HCT116 (cell line): ENCODE data around the gene PPM1H. TPM values are rescaled to one million over a fixed set of nuclear protein-coding genes. Genes with fewer than 3 reads are reported as not detected.

Experiments used
- ATAC-seq: fragments of 200-7000 bp; cut with Tn5 transposase; 2 replicates; pipeline ENCODE4 v1.9.1; 2020; ENCODE audit warnings: mild to moderate bottlenecking, moderate library complexity
- BruUV-seq: library from RNA; stranded (reverse); fragments of 400-500 nt; replicated peaks from 2 replicates; lab custom pipeline; 2021; lab: Mats Ljungman, UMichigan
- CTCF ChIA-PET: fragments of 300-600 bp; sonication (Branson Sonifier 250); formaldehyde crosslinking; loops from one replicate; lab custom pipeline; 2021; ENCODE audit warnings: antibody characterized with exemption; lab: Charles Lee
- POLR2A ChIA-PET: fragments of 300-600, 350-600 bp; sonication (Branson Sonifier 250); formaldehyde crosslinking; loops from one replicate; lab custom pipeline; 2021; ENCODE audit warnings: antibody characterized with exemption; lab: Charles Lee
- RAD21 ChIA-PET, 2 experiments: fragments of 300-600 bp; sonication (Branson Sonifier 250); formaldehyde crosslinking; loops; one replicate each; lab custom pipeline; 2023; ENCODE audit warnings: low total read pairs in 2 of 2; ENCODE audit not compliant: uncharacterized antibody in 2 of 2, unreplicated experiment in 2 of 2, low non-redundant PET in 1 of 2; lab: Charles Lee
- DNase-seq: peaks from one replicate; pipeline ENCODE4 v3.0.0-alpha.2; 2010; ENCODE audit warnings: low read depth, low spot score
- H2AFZ ChIP-seq: fragments of 200-600 bp; shearing (Covaris generic), sonication (generic); 2 replicates; pipeline ENCODE4 v1.6.1; 2017; ENCODE audit warnings: low read depth, mixed run types, mixed read lengths, antibody characterized with exemption, low read length; ENCODE audit not compliant: poor library complexity, severe bottlenecking
- H3K27ac ChIP-seq: 2 replicates; pipeline ENCODE4 v1.5.1; 2012; ENCODE audit warnings: low read depth, low read length
- H3K27me3 ChIP-seq: fragments of 200-600 bp; sonication (generic); 2 replicates; pipeline ENCODE4 v1.6.1; 2016; ENCODE audit warnings: mixed run types, low read length, mixed read lengths; ENCODE audit not compliant: insufficient read depth
- H3K36me3 ChIP-seq, 2 experiments: fragments of 200-500 bp in 1 of 2; fragments of 200-600 bp in 1 of 2; sonication (Bioruptor generic) in 1 of 2; sonication (generic) in 1 of 2; 2 replicates each; pipeline versions ENCODE4 v1.5.1 to v1.6.1; 2014 to 2016; ENCODE audit warnings: low read length in 2 of 2, inconsistent platforms in 1 of 2, mixed read lengths in 1 of 2, mixed run types in 1 of 2; ENCODE audit not compliant: insufficient read depth in 2 of 2, control insufficient read depth in 1 of 2
- H3K4me1 ChIP-seq, 2 experiments: fragments of 200-600 bp in 1 of 2; sonication (generic) in 1 of 2; 2 replicates each; pipeline versions ENCODE4 v1.5.1 to v1.6.1; 2012 to 2017; ENCODE audit warnings: low read length in 2 of 2, inconsistent platforms in 1 of 2, mild to moderate bottlenecking in 1 of 2, mixed read lengths in 1 of 2, mixed run types in 1 of 2, moderate library complexity in 1 of 2; ENCODE audit not compliant: insufficient read depth in 2 of 2, control insufficient read depth in 1 of 2
- H3K4me2 ChIP-seq: fragments of 200-600 bp; sonication (generic); 2 replicates; pipeline ENCODE4 v1.6.1; 2017; ENCODE audit warnings: mixed run types, low read length, mixed read lengths
- H3K4me3 ChIP-seq, 2 experiments: fragments of 200-600 bp in 1 of 2; sonication (generic) in 1 of 2; replicated peaks in 1 of 2; 2 replicates each; pipeline ENCODE4 v1.5.1; 2011 to 2016; ENCODE audit warnings: low read length in 2 of 2, control low read depth in 1 of 2, low read depth in 1 of 2, mild to moderate bottlenecking in 1 of 2, mixed read lengths in 1 of 2, mixed run types in 1 of 2
- H3K79me2 ChIP-seq: fragments of 200-600 bp; sonication (generic); 2 replicates; pipeline ENCODE4 v1.6.1; 2017; ENCODE audit warnings: mild to moderate bottlenecking, mixed run types, low read length, moderate library complexity, mixed read lengths; ENCODE audit not compliant: insufficient read depth
- H3K9ac ChIP-seq: fragments of 200-600 bp; sonication (generic); 2 replicates; pipeline ENCODE4 v1.6.1; 2016; ENCODE audit warnings: low read length, mixed read lengths
- H3K9me2 ChIP-seq: fragments of 200-600 bp; sonication (generic), shearing (Covaris generic); 2 replicates; pipeline ENCODE4 v1.6.1; 2017; ENCODE audit warnings: mixed run types, mild to moderate bottlenecking, moderate library complexity; ENCODE audit not compliant: insufficient read depth
- H3K9me3 ChIP-seq, 2 experiments: fragments of 200-500 bp in 1 of 2; fragments of 200-600 bp in 1 of 2; sonication (Bioruptor generic) in 1 of 2; sonication (generic) in 1 of 2; 2 replicates each; pipeline ENCODE4 v1.6.1; 2014 to 2017; ENCODE audit warnings: low read length in 2 of 2, mixed read lengths in 2 of 2, inconsistent platforms in 1 of 2, low read depth in 1 of 2, mild to moderate bottlenecking in 1 of 2, mixed run types in 1 of 2, moderate library complexity in 1 of 2; ENCODE audit not compliant: control insufficient read depth in 1 of 2, insufficient read depth in 1 of 2
- H4K20me1 ChIP-seq: fragments of 200-600 bp; sonication (generic), shearing (Covaris generic); 2 replicates; pipeline ENCODE4 v1.6.1; 2017; ENCODE audit warnings: mixed run types, mild to moderate bottlenecking, moderate library complexity; ENCODE audit not compliant: insufficient read depth
- CBX3 ChIP-seq: IDR thresholded peaks from 2 replicates; pipeline ENCODE4 v1.6.1; 2012; ENCODE audit warnings: low read depth
- CTCF ChIP-seq, 3 experiments: fragments of 200-600 bp in 1 of 3; sonication (generic) in 1 of 3; IDR thresholded peaks in 2 of 3; conservative IDR thresholded peaks in 1 of 3; 2 replicates each; pipeline ENCODE4 v1.5.1; 2012 to 2017; ENCODE audit warnings: low read depth in 2 of 3, low read length in 2 of 3, antibody characterized with exemption in 1 of 3, borderline replicate concordance in 1 of 3, control low read depth in 1 of 3, mild to moderate bottlenecking in 1 of 3, mixed read lengths in 1 of 3, mixed run types in 1 of 3, moderate library complexity in 1 of 3; ENCODE audit not compliant: insufficient read depth in 1 of 3
- ELF1 ChIP-seq: IDR thresholded peaks from 2 replicates; pipeline ENCODE4 v1.6.1; 2012; ENCODE audit warnings: low read depth, borderline replicate concordance
- EZH2phosphoT487 ChIP-seq: fragments of 200-600 bp; IDR thresholded peaks from 2 replicates; pipeline ENCODE4 v1.6.1; 2018; ENCODE audit warnings: antibody characterized with exemption, borderline replicate concordance
- JUND ChIP-seq: IDR thresholded peaks from 2 replicates; pipeline ENCODE4 v1.6.1; 2012
- MAX ChIP-seq: IDR thresholded peaks from 2 replicates; pipeline ENCODE4 v1.6.1; 2012
- POLR2AphosphoS5 ChIP-seq: IDR thresholded peaks from 2 replicates; pipeline ENCODE4 v1.6.1; 2011; ENCODE audit warnings: mild to moderate bottlenecking, low read depth, low read length, moderate library complexity
- SIN3A ChIP-seq: IDR thresholded peaks from 2 replicates; pipeline ENCODE4 v1.6.1; 2012; ENCODE audit warnings: low read depth
- SRF ChIP-seq: IDR thresholded peaks from 2 replicates; pipeline ENCODE4 v1.6.1; 2012; ENCODE audit warnings: low read depth
- TCF7L2 ChIP-seq: IDR thresholded peaks from 2 replicates; pipeline ENCODE4 v1.7.0; 2011; ENCODE audit warnings: borderline replicate concordance, inconsistent platforms; ENCODE audit not compliant: insufficient read depth, insufficient read length; ENCODE audit errors: extremely low read depth
- ZFX ChIP-seq: fragments of 450-650 bp; IDR thresholded peaks from 2 replicates; pipeline ENCODE4 v1.6.1; 2017
- ZNF274 ChIP-seq: fragments of 200-500 bp; sonication (Bioruptor generic); IDR thresholded peaks from 2 replicates; pipeline ENCODE4 v1.6.1; 2014; ENCODE audit warnings: mild to moderate bottlenecking, low read depth, low read length, inconsistent platforms
- intact Hi-C: fragments of 100-400 bp; cut with micrococcal nuclease; formaldehyde crosslinking; loops from 2 replicates; pipeline ENCODE4 v1.10.0; 2022
- total RNA-seq: library from RNA; stranded (reverse); gene quantifications from one replicate; pipeline ENCODE4 v1.2.1, GENCODE V29; 2021; ENCODE audit not compliant: unreplicated experiment

PPM1H gene
- total RNA-seq, 1 experiment from 2014 or later, result 8.0 TPM

- Histone ChIP-seq H4K20me1 (no peaks in the 10 kb centered on the region), H3K4me3 (no peak overlapping the region), H2AFZ (no peak overlapping the region), H3K36me3 (no peaks in the 10 kb centered on the region), H3K4me2 (no peak overlapping the region), H3K9me3 (no peaks in the 10 kb centered on the region), H3K9ac (no peak overlapping the region), H3K27me3 (no peaks in the 10 kb centered on the region), H3K9me2 (no peaks in the 10 kb centered on the region), H3K4me1 (peaks cover 0 to 19% of the 10 kb centered on the region in 2 experiments; a peak in 3 of 4 replicates), H3K27ac (no peak overlapping the region), H3K79me2 (no peaks in the 10 kb centered on the region)
- intact Hi-C loops, result no loop called here
- DNase-seq (no peak), ATAC-seq (no peak)
- ChIA-PET CTCF (no interaction called here), POLR2A (no interaction called here), RAD21 (no interaction called here)
- no TSS peak for BruUV-seq
- no peak for TF ChIP-seq CTCF (IDR thresholded peaks at IDR 0.05 in 2 of 3, conservative IDR thresholded peaks at IDR 0.05 in 1 of 3; ENCODE audit: borderline replicate concordance in 1 of 3, insufficient read depth in 1 of 3, low read depth in 2 of 3, low read length in 2 of 3)
- no peak for TF ChIP-seq ELF1
- no peak for TF ChIP-seq SRF
- no peak for TF ChIP-seq MAX
- TF ChIP-seq TCF7L2, result no peak
- TF ChIP-seq POLR2AphosphoS5, result no peak
- TF ChIP-seq SIN3A, result no peak
- TF ChIP-seq JUND, result no peak
- no peak for TF ChIP-seq ZFX
- TF ChIP-seq CBX3, result no peak
- TF ChIP-seq EZH2phosphoT487, result no peak
- no peak for TF ChIP-seq ZNF274
Observed at GRCh38 chr12:62763861-62764645, 170.9 kb downstream of the PPM1H start.
